ENCODE results near the gene NEK1.

DNA sequence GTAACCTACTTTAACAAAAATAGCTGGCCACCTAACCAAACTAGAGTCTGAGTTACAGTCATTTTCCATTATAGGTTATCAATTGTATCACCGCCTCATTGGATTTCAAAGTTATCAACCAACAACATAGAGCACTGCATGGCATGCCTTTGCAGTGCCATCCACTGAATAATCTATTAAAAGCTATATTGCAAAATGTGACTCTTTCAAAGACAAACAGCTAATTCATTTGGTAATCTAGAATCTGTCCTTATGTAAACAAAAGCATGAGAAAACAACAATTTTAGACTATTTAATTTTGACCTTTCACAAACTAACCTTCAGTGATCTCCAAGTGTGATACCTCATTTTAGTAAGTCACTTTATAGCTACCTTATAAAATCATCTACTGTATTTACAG lies 197.5 kb downstream of the NEK1 start:
- TF ChIP-seq, protein P1, sequence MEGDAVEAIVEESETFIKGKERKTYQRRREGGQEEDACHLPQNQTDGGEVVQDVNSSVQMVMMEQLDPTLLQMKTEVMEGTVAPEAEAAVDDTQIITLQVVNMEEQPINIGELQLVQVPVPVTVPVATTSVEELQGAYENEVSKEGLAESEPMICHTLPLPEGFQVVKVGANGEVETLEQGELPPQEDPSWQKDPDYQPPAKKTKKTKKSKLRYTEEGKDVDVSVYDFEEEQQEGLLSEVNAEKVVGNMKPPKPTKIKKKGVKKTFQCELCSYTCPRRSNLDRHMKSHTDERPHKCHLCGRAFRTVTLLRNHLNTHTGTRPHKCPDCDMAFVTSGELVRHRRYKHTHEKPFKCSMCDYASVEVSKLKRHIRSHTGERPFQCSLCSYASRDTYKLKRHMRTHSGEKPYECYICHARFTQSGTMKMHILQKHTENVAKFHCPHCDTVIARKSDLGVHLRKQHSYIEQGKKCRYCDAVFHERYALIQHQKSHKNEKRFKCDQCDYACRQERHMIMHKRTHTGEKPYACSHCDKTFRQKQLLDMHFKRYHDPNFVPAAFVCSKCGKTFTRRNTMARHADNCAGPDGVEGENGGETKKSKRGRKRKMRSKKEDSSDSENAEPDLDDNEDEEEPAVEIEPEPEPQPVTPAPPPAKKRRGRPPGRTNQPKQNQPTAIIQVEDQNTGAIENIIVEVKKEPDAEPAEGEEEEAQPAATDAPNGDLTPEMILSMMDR (IDR thresholded peaks at IDR 0.05; ENCODE audit: low read depth, low read length), result no peak
- TF ChIP-seq EZH2phosphoT487 (IDR thresholded peaks at IDR 0.05; ENCODE audit: low read depth), result no peak
